ENCODE data around the gene REC8.

REC8 gene

DNA sequence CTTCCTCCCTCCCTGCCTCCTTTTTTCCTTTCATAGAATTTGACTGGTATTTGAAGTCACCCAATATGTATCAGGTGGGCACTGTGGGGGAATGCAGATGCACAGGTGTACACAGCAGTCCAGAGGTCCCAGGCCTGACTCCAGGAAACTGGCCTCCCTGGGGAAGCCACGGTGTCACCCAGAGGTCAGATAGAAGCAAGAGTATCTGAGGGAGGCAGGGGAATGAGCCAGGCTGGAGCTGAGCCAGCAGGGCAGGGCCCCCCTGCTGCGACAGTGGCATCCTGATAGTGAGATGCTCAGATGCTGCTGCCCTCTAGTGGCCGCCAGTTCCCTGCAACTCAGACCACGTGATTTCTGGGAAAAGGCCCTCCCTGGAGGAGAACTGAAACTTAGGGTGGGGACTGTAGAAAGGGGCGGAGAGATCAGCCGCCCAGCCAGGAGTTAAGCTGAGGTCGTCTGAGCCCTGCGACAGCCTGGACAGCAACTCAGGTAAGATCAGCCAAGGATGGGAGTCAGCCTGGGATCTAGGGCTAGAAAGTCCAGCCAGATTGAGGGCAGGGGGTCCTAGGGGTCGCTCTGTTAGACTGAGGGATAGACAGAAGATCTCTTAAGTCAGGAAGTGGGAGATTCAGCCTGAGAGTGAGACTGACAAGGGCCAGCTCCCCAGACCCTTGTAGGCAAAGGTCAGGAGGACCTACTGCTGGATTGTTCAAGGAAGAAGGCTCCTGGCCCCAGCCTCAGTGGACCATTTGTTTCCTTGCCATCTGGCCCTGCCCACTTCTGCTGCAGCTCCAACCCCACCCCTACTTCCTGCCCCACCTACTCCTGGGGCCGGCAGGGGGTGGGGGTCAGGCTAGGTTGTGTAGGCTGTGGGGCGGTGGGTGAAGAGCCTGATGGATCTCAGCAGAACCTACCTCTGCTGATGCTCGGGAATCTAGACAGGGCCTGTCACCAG, 10.8 kb upstream of the REC8 start, which contains the start of gene IRF9:
Gene IRF9 (plus strand): TSS at position 416 of the 955 bp plus-strand sequence. CDS start 880 bp downstream, outside the sequence.
- DNase-seq: peak; percentile 98 to 99

DNA sequence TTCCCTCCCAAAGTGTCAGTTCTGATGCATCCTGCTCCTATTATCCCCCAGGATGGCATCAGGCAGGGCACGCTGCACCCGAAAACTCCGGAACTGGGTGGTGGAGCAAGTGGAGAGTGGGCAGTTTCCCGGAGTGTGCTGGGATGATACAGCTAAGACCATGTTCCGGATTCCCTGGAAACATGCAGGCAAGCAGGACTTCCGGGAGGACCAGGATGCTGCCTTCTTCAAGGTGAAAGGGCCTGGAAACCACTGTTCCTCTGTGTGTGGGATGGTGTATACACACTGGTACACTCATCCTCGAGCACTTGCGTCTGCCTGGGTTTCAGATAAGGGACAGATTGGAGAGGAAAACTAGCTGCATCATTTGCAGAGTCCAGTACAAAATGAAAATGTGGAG, 9.8 kb upstream of the REC8 start:
- DNase-seq: peak; percentile 26 to 44

DNA sequence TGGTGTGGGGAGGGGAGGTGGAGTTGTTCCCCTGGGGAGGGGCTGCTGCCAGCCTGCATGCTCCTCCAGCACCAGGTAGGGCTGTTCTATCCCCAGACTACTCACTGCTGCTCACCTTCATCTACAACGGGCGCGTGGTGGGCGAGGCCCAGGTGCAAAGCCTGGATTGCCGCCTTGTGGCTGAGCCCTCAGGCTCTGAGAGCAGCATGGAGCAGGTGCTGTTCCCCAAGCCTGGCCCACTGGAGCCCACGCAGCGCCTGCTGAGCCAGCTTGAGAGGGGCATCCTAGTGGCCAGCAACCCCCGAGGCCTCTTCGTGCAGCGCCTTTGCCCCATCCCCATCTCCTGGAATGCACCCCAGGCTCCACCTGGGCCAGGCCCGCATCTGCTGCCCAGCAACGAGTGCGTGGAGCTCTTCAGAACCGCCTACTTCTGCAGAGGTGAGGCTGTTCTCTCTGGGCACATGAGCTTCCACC, 7.3 kb upstream of the REC8 start:
- no peak for DNase-seq

DNA sequence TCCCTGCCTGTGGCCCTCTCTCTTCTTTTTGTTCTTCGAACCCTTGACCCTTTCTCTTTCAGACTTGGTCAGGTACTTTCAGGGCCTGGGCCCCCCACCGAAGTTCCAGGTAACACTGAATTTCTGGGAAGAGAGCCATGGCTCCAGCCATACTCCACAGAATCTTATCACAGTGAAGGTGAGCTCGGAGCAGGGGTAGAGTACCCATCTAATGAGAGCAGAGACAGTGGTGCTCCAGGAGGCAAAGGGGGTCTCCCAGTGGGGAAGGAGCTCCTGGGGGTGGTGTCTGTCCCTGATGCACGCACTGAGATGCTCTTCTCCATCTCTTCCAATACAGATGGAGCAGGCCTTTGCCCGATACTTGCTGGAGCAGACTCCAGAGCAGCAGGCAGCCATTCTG, 6.1 kb upstream of the REC8 start:
- DNase-seq: no peak

DNA sequence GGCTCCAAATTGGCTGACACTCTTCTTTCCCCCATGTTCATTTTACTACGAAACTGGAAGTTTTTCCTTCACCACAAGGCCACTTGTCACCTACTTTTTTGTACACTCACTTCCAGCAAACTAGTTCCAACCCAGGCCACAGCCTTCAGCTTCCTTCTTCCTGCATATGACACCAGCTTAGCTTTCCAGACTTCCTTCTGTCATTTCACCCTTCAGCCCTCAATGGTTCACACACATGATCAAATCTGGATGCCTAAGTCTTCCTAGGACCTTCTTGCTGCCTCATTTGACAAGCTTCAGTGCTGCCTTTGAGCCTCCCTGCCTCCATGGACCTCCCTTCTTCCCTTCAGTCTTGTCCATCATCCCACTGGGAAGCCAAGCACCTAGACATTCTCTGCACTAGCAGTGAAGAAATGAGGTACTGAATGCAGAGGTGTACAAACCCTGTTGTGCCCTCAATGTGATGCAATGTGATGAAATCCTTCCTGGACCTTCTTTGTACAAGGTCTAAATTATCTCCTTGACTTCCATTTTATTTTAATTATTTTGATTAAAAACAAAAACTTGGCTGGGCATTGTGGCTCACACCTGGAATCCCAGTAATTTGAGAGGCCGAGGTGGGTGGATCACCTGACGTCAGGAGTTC, 4.3 kb upstream of the REC8 start:
- no peak for DNase-seq

DNA sequence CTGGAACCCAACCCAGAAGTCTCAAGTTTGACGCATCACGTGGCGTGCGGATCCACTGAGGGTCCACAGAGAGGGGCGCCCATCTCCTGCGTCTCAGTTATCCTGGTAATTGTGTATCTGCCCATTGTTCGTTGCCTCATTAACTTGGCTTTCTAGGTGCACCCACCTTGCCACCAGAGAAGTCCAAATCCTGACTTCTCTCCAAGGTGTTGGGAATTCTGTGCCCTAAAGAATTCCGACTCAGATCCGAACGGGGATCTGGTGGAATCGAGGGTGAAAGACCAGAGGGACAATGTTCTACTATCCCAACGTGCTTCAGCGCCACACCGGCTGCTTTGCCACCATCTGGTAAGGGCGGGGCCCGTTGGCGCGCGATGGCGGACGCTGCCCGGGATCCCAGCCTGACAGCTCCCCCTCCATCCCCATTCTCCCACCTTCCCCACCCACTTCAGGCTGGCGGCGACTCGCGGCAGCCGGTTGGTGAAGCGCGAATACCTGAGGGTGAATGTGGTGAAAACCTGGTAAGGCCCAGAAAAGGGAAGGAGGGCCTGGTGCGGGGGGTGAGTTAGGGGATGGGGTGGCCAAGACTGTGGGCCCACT, 481 bp downstream of the REC8 start:
- no peak for DNase-seq

DNA sequence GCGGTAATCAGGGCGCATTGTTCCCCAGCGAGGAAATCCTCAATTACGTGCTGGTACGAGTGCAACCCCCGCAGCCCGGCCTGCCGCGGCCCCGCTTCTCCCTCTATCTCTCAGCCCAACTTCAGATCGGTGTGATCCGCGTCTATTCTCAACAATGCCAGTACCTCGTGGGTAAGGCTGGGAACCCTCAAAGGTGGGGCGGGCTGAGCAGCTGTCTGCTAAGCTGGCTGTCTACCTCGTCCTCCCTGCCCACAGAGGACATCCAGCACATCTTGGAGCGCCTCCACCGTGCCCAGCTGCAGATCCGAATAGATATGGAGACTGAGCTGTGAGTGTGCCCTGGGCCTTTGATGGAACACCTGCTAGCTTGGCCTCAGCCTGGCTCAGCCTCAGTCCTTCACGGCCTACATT, 996 bp downstream of the REC8 start:
- DNase-seq: no peak

DNA sequence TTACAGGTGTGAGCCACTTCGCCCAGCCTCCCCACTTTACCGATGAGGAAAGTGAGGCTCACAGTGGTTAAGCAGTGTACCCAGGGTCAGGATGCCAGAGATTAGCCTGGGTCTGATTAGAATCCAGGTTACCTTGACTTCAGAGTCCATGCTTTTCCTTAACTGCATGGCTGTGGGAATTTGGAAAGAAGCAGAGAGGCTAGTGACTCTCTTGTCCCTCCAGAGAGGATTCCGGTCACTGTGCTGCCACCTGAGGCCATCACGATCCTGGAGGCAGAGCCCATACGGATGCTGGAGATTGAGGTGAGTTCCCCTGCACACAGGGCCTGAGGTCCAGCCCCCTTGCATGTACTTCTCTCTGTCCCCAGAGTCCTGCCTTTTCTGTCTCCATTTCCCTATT, 4.7 kb downstream of the REC8 start:
- DNase-seq: no peak

DNA sequence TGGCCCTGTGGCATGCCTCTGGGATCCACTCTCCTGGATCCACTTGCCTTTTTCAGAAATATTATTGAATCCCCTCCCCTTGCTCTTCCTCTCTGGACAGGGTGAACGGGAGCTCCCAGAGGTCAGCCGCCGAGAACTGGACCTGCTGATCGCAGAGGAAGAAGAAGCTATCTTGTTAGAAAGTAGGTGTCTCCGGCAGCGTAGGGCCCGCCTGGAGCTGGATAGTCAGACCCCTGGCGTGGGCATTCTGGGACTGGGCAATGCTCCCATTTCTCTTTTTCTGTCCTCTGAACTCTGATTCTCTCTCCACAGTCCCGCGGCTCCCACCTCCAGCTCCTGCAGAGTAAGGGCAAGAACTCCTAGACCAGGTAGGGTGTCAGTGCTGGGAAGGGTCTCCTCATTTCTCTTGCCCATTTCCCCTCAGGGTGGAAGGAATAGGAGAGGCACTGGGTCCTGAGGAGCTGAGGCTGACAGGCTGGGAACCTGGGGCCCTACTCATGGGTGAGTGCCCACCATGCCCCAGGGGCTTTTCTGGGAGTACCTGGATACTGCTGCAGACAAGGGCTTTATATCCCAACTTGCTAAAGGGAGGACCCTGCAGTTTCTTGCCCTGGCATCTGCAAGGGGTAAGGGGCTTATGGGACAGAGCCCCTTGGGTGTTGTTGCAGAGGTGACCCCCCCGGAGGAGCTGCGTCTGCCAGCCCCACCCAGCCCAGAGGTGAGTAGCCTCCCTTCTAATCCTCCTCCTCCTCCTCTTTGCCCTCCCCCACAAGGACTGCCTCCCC, 5.4 kb downstream of the REC8 start:
- DNase-seq: no peak

DNA sequence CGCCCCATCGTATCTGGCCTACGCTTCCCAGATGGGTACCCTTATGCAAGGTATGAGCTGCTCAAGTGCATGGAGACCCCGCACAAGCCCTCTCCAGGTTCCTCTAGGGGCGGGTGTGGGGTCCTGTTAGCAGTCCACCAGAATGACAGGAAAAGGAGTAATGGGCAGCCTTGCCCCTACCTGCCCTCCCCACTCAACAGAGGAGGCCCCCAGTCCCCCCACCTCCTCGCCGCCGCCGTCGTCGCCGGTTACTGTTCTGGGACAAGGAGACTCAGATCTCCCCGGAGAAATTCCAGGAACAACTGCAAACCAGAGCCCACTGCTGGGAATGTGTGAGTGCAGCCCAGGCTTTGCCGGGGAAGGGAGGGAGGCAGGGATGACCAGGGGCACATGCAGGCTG, 6.0 kb downstream of the REC8 start:
- no peak for DNase-seq

DNA sequence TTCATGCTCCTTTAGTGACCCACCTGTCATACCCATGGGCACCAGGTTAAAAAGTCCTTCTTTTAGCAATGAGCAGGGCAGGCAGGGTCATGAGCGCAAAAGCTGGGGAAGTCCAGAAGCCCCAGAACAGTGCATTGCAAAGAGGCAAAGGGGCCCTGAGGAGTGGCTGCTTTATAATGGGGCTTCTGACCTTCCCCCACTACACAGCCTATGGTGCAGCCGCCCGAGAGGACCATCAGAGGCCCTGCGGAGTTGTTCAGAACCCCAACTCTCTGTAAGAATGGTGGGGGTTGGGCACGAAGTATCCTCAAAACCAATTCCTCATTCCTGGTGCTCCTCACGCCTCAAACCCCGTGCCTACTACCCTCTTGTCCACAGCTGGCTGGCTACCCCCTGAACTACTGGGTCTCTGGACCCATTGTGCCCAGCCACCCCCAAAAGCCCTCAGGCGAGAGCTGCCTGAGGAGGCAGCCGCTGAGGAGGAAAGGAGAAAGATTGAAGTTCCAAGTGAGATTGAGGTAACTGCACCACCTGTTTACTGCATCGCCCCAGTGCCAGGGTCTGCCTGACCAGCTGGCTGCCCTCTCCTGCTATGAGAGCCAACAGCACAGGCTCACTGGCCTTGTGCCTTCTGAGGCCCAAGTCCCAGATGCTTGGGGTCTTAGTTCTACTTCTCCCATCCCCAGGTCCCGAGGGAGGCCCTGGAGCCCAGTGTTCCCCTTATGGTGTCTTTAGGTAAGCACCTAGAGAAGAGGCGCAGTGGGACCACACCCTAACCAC, 6.7 kb downstream of the REC8 start:
- no peak for DNase-seq

DNA sequence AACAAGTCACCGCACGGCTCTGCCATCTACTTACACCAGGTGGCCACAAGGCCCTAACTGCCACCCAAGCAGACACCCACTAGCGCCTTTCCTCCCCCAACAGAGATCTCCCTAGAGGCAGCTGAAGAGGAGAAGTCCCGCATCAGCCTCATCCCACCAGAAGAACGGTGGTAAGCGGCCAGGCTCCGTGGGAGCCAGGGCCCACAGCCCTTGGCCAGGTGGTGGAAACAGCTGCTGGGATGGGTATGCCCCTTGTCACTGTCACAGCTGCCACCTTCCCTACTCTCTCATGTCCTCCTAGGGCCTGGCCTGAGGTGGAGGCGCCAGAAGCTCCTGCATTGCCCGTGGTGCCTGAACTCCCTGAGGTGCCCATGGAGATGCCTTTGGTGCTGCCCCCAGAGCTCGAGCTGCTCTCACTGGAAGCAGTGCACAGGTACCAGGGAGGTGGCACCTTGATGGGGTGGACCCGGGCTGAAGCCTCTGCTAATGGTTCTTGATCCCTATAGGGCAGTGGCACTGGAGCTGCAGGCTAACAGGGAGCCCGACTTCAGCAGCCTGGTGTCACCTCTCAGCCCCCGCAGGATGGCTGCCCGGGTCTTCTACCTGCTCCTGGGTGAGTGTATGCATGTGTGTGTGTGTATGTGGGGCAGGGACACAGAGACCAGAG, 7.5 kb downstream of the REC8 start:
- no peak for DNase-seq

DNA sequence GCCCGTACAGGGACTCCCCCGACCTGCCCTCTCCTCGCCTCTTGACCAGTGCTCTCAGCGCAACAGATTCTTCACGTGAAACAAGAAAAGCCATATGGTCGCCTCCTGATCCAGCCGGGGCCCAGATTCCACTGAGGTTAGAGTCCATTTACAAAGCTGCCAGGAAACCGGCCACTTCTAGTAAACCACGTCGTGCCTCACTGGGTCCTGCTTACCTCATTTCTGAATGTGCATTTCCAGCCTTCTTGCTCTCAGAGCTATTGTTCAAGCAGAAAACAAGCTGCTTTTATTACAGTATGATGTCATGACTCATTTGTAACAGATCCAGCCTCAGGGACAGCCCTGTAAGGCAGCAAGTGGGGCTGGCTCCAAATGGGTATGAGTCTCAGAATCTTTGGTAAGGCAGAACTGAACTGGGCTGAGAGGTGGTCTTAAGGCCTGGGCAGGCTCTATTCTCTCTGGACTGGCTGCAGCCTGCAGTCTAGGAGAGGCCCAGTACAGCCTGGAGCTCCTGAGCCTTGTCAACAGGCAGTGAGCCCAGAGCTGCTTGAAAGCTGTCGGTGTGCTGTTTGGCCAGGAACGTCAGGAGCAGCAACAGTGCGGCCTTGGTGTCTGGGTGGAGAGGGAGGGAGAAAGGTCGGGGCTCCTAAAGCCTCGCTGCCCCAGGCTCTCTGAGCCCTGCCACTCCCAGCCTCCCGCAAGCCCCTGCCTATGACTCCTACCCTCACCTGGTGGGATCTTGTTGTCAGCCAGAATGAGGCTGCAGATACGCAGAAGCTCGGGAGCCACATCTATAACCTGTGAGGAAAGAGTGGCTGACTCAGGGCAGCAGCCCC, 8.3 kb downstream of the REC8 start:
- DNase-seq: no peak

DNA sequence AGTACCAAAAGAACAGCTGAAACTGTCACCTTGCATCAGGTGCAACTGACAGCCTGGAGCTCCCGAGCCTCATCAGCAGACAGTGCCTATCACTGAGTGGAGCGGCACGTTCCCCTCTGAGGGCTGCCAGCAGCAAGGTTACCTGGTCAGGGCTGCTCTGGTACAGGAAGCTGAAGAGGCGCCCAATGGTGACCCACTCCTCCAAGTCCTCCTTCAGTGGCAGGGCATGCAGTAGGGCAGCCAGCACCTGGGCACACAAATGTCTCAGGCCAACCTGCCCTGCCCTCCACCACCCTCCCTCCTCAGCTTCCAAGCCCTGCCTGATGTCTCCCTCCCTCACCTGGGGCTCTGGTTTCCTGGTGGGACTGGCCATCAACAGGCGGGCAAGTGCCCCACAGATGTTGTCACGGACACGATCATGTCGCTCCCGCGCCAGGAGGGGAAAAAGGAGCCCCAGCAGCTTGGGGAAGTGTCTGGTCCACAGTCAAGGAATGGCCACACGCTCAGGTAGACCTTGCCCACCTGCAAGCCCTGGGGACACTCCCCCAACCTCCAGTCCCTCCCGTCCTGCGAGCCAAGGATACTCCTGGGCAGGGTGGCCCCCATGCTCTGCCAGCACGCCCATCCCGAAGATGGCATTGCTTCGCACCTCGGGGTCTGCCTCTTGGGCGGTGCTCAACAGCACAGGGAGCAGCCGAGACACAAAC, 9.6 kb downstream of the REC8 start:
- DNase-seq: no peak

DNA sequence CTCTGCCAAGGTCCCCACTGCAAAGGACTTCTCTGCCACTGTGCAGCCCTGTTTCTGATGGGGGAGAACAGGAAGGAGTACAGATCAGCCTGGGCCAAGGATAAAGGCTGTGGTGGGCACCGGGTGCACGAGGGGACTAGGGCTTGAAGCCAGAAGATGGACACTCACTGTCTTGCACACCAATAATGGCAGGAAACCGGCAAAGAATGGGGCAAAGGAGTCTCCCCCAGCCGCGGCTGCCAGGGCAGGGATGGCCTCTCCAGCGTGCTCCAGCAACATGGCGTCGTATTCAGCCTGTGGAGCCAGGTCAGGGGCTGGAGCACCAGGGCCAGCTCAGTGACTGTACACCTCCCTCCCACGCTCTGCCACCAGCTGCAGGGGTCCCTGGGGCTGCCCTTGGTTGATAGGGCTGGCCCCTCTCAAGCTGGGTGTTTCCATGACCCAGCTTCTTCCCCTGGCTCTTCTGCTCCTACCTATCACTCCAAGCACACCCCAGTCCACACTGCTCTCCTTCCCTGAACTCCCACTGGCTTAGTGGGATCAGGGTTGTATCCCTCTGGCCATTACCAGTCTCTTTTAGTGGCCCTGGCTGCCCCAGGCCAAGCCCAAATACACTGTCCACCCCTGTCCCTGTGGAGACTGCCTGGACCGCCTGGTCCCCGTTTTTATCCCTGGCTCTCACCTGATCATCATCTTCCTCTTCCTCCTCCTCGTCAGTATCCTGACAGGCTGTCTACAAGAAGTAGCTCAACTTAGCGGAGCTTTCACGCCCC, 10.4 kb downstream of the REC8 start:
- DNase-seq: no peak

DNA sequence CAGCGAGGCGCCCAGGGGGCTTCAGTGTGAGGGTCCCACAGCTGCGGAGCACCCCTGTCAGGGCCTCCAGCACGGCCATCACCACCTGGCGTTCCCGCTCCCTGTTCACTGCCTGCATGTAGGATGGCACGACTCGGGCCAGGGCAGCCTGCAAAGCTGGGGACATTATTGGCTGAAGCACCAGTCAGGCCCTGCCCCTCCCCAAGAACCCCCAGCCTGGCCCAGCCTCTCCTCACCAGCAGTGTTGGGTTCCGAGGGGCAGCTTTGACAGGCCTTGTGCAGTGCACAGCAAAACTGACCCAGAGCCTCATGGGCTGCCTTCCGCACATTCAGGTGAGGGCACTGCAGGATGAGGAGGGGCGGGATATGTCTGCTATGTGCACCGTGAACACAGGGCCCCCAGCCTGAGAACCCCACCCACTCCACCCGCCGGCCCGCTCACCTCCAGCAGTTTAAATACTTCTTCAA, 11.2 kb downstream of the REC8 start:
- DNase-seq: no peak

DNA sequence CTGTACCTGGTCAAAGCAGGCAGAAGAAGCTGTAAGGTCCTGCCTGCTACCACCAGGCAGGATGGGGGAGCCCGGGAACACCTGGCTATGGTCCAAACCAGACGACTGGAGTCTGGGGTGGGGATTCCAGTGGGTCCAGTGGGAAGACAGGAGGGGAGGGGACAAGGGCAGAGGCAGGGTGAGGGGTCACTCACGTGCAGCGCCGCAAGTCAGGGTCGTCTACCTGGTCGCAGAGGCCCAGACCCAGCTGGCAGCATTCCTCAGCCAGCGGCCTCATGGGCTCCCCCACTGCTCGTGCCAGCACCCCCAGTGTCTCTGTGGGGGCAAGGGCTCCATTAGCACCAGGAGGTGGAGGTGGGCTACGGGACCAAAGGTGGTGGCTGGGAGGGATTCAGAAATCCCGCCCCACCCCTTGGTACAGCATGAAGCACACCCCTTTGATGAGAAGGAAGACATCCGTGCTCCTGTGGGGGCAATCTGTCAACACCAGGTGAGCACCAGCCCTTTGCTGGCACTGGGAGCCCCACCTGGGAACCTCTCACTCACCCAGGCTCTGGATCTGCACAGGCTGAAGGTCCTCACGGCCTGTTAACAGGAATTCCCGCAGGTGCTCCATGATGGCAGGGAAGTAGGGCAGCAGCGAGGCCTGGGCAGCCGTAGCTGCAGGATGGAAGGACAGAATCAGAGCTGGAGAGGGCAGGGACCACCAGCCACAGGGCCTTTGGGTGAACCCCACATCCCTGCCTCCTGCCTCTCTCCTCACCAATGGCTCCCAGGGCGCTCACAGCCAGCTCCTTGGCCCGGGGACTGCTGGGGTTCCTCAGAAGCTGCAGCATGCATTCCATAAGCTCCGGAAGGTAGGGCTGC, 12.5 kb downstream of the REC8 start:
- no peak for DNase-seq

DNA sequence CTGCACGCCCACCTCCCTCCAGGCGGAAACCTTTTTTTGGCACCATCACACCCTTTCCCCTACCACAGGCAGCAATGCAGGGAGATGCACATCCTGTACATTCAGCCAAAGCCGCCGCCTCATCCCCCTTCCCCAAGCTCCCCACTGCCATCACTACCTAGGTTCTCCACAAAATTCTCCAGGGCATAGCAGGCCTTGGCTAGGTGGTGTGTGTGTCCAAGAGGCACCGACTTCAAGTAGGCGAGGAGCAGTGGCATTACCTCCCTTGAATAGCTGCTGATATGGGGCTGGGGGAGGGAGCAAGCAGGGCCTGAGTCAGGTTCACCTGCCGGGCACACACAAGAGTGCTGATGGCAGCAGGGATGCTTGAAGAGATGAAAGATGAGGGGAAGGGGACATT, 13.1 kb downstream of the REC8 start:
- DNase-seq: no peak

Measured in stimulated activated CD4-positive, alpha-beta T cell treated with anti-CD3 and anti-CD28 coated beads, Interleukin-2, amount 100 ng/mL, for 24 hours (primary cell).